Stimulated activated CD8-positive, alpha-beta memory T cell treated with anti-CD3 and anti-CD28 coated beads, Interleukin-7, amount 100 ng/mL, for 24 hours (primary cell): ENCODE data around the gene PPP4R4.
"Not testable (repeated sequence)": the region's sequence is repeated elsewhere in the genome, so short reads cannot be mapped to it uniquely, and the experiment has no call there.

Experiments
- DNase-seq: peaks from one replicate; pipeline ENCODE4 v3.0.0-alpha.2; 2020; ENCODE audit warnings: low read depth

PPP4R4 gene

GRCh38 chr14:94145902-94146527 is 28.1 kb upstream of the PPP4R4 start:
- DNase-seq = no peak

DNA sequence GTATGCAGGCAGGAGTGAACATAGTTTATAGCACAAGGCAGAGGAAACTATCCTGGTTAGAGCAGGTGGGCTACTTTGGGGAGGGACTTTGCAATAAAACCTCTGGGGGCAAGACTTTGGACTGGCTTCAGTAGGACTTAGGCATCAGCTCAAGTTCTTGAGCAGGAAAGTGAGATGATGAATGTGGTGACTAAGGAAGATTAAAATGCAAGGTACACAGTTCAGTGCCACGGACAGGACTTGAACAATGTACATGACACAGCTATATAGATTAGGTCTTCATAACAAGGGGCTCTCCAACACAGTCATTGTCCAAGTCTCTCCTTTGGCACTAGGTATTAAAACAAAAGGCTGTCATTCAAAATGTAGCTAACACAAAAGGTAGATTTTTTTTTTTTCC is 21.4 kb upstream of the PPP4R4 start:
- no peak for DNase-seq

DNA sequence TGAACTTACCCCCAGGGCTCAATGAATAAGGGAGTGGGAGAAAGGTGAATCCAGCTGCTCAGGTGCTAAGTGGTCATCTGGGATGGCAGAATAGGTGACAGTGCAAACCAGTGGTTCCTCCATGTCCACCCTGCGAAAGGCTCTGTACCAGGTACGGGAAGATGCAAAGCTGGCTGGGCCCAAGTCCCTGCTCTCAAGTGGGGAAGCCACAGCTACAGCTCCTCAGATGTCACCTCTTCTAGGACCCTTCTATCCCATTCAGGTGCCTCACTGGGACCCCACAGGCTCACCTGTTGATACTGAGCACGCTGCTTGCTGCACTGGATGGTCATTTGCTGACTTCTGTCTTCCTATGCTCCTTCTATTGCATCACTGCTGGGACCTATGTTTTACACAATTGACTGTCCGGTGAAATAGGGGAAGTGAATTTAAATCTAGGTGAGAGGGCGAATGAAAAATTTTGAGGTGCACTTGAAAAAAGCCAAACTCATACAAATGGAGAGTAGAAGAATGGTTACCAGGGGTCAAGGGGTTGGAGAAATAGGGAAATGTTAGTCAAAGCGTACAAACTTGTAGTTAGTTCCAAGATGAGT is 20.3 kb upstream of the PPP4R4 start:
- DNase-seq = no peak

DNA sequence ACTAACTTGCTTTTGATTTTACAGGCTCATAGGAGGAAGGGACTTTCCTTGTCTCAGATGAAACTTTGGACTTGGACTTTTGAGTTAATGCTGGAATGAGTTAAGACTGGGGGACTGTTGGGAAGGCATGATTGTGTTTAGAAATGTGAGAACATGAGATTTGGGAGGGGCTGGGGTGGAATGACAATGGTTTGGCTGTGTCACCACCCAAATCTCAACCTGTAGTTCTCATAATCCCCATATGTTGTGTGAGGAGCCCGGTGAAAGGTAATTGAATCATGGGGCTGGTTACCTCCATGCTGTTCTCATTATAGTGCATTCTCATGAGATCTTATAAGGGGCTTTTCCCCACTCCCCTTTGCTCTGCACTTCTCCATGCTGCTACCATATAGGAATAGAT is 18.0 kb upstream of the PPP4R4 start:
- DNase-seq = not testable (repeated sequence)

GRCh38 chr14:94157197-94157596 is 16.9 kb upstream of the PPP4R4 start:
- no peak for DNase-seq

GRCh38 chr14:94158239-94158883 is 15.8 kb upstream of the PPP4R4 start:
- no peak for DNase-seq

- DNase-seq = no peak
These were observed 13.1 kb upstream of the PPP4R4 start for GRCh38 chr14:94161058-94161457.

DNA sequence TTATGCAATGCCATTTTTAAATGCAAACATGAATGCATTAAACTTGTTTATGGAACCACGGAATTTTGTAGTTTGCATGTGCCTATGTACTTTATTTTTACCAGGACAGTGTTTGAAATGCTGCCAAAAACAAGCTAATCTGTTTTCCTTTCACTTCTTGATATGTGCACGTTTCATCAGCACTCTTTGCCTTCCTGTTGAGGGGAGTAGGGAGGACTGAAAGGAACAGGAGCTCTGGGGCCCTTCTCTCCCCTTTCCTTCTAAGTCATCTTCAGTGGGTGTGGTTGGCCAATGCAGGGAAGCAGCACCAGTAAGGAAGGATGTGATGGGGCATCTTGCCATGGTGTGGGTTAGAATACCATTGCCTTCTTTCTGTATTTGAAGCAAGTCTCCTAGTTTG is 12.1 kb upstream of the PPP4R4 start:
- no peak for DNase-seq

GRCh38 chr14:94162466-94162865 is 11.7 kb upstream of the PPP4R4 start:
- no peak for DNase-seq

DNA sequence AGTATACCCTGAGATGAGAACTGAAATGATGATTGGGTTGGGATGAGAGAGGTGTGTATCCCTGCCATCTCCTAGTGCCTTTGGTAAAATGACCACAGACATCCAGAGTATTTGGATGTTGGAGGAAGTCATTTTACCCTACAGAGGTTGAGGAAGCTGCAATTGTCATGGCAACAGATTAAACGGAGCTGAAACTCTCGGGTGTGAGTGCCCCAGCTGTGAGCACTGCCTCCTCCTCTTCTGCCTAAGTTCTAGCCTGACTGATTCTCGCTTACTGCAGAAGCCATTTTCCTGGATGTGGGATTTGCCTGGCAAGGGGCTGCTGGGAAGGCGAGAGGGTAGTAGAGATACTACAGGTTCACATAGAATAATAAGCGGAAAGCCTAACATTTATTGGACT is 10.3 kb upstream of the PPP4R4 start:
- no peak for DNase-seq

GRCh38 chr14:94164685-94165431 is 9.3 kb upstream of the PPP4R4 start:
- no peak for DNase-seq

DNA sequence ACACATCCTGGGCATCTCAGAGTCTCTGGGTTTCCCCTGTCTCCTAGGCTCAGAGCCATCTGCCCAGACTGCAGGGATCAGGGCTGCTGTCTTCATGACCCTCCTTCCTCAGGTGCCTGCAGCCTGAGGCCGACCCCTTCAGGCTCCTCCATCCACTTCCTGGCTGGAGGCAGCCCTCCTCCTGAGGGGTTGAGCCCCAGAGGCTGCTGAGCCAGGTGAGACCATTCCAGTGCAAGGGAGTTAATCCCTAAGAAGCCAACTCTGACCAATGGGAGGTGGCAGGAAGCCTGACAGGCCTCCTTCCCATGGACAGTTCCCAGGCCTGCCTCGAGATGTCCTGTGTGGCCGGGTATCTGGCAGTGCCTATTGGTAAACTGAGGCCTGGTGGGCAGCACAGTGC is 8.4 kb upstream of the PPP4R4 start:
- DNase-seq = no peak

- no peak for DNase-seq
These were observed 4.0 kb upstream of the PPP4R4 start for GRCh38 chr14:94170136-94170535.

- DNase-seq = no peak
These were observed 2.9 kb upstream of the PPP4R4 start for GRCh38 chr14:94171208-94171607.

DNA sequence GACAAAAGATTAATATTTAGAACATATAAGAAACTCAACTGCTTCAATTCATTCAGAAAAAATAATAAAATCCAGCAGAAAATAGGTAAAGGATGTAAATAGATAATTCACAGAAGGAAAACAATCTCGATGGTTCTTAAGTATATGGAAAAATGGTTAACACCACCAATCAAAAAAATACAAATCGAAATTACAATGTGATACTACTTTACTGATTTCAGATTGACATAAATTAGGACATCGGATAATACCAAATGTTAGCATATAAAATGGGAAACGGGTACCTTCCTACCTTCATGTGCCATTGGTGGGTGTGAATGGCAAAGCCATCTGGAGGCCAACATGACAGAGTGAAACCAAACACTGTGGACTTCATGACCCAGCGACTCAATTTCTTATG is 1.6 kb upstream of the PPP4R4 start:
- no peak for DNase-seq

DNA sequence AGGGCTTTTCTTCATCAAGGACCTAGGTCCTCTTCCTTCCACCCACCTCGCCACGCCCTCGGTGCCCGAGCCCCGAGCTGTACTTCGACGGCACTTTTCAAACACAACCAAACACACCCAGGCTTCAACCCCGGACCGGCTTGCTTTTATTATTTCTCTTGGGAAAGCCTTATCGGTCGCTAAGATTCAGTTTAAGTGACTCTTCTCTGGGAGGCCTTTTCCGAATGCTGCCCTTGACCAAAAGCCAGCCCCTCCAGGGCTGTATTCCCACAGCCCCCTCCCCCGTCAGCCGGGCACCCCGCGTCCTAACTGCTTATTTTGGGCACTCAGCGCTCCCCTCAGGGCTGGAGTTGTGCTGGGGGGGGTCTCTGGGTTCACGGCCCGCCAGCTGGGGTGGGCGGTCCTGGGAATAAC is 644 bp upstream of the PPP4R4 start:
- no peak for DNase-seq

- DNase-seq = no peak
These were observed 485 bp downstream of the PPP4R4 start for GRCh38 chr14:94174604-94175010.

- DNase-seq = no peak
These were observed 1.1 kb downstream of the PPP4R4 start for GRCh38 chr14:94175011-94175745.

GRCh38 chr14:94175747-94176146 is 1.6 kb downstream of the PPP4R4 start:
- DNase-seq = no peak

- no peak for DNase-seq
These were observed 2.7 kb downstream of the PPP4R4 start for GRCh38 chr14:94176808-94177207.

- no peak for DNase-seq
These were observed 3.7 kb downstream of the PPP4R4 start for GRCh38 chr14:94177806-94178205.

DNA sequence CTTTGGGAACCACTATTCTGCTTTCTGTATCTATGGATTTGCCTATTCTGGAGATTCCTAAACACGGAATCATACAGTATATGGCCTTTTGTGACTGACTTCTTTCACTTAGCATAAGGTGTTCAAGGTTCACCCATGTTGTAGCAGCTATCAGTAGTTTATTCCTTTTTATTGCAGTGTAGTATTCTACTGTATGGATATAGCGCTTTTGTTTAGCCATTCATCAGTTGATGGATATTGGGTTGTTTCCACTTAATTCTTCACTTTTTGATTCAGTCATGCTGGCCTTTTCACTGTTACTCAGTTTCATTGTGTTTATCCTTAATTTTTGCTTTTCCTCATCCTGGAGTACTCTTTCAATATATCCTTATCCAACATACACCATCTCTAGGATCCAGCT is 5.1 kb downstream of the PPP4R4 start:
- DNase-seq = no peak
